GM12878 (cell line): ENCODE measurements around the gene ZC3H15. TPM values are rescaled to one million over a fixed set of nuclear protein-coding genes. Genes with fewer than 3 reads are reported as not detected.
A peak's percentile ranks its signal among the peaks of the same experiment; 100 is the strongest.
"Not testable (repeated sequence)": the region's sequence is repeated elsewhere in the genome, so short reads cannot be mapped to it uniquely, and the experiment has no call there.

Experiments used
- ATAC-seq: fragments of 200-7000 bp; cut with Tn5 transposase; 3 replicates; pipeline ENCODE4 v1.9.1; 2020; ENCODE audit warnings: mild to moderate bottlenecking, moderate library complexity
- BruUV-seq: library from RNA; stranded (reverse); fragments of 400-500 nt; replicated peaks from 2 replicates; lab custom pipeline; 2021; lab: Mats Ljungman, UMichigan
- CTCF ChIA-PET: fragments of 300-600 bp; sonication (Branson Sonifier 250); formaldehyde crosslinking; extraction: SDS; loops from one replicate; lab custom pipeline; 2021; ENCODE audit warnings: inconsistent platforms; lab: Yijun Ruan, JAX
- POLR2A ChIA-PET: fragments of 350-600 bp; formaldehyde crosslinking; extraction: SDS; loops from one replicate; lab custom pipeline; 2021; ENCODE audit warnings: inconsistent platforms; lab: Charles Lee
- RAD21 ChIA-PET: fragments of 300-600 bp; sonication (Branson Sonifier 250); formaldehyde crosslinking; loops from one replicate; lab custom pipeline; 2023; ENCODE audit warnings: antibody characterized with exemption; ENCODE audit not compliant: unreplicated experiment; lab: Charles Lee
- SMC1A ChIA-PET: fragments of 300-600 bp; sonication (Branson Sonifier 250); formaldehyde crosslinking; loops from one replicate; lab custom pipeline; 2023; ENCODE audit not compliant: unreplicated experiment, uncharacterized antibody; lab: Charles Lee
- DNase-seq: peaks from one replicate; pipeline ENCODE4 v3.0.0-alpha.2; 2011; ENCODE audit warnings: low read depth, low spot score
- FAIRE-seq: peaks from 3 replicates; lab custom pipeline; 2011; peaks lifted over from hg19 to GRCh38; lab: Jason Lieb, UNC
- H2AFZ ChIP-seq: 2 replicates; pipeline ENCODE4 v1.6.0; 2011; ENCODE audit warnings: low read depth, low read length, control low read depth; ENCODE audit not compliant: control insufficient read depth
- H3K27ac ChIP-seq: 2 replicates; pipeline ENCODE4 v1.5.1; 2011; ENCODE audit warnings: control low read depth; ENCODE audit not compliant: control insufficient read depth, insufficient read depth
- H3K27me3 ChIP-seq, 2 experiments: replicated peaks in 1 of 2; 2 replicates each; pipeline versions ENCODE4 v1.6.0 to v1.6.1; 2011; ENCODE audit warnings: low read length in 1 of 2; ENCODE audit not compliant: control insufficient read depth in 2 of 2, insufficient read depth in 2 of 2
- H3K36me3 ChIP-seq, 2 experiments: 2 replicates each; pipeline ENCODE4 v1.5.1; 2011; ENCODE audit warnings: low read length in 1 of 2; ENCODE audit not compliant: control insufficient read depth in 2 of 2, insufficient read depth in 2 of 2
- H3K4me1 ChIP-seq: 2 replicates; pipeline ENCODE4 v1.6.1; 2011; ENCODE audit warnings: mild to moderate bottlenecking, low read length, moderate library complexity, mixed read lengths; ENCODE audit not compliant: control insufficient read depth, insufficient read depth
- H3K4me2 ChIP-seq: 2 replicates; pipeline ENCODE4 v1.6.0; 2011; ENCODE audit warnings: control low read depth; ENCODE audit not compliant: control insufficient read depth, insufficient read depth
- H3K4me3 ChIP-seq: fragments of 200-600 bp; sonication (generic); 2 replicates; pipeline ENCODE4 v1.5.1; 2016
- H3K79me2 ChIP-seq: 2 replicates; pipeline ENCODE4 v1.6.0; 2011; ENCODE audit warnings: low read length; ENCODE audit not compliant: control insufficient read depth, insufficient read depth
- H3K9ac ChIP-seq: 2 replicates; pipeline ENCODE4 v1.8.0; 2011; ENCODE audit warnings: low read length, control low read depth, mixed read lengths; ENCODE audit not compliant: control insufficient read depth, insufficient read depth
- H3K9me3 ChIP-seq: replicated peaks from 3 replicates; pipeline ENCODE4 v1.5.1; 2011; ENCODE audit warnings: mild to moderate bottlenecking, low read length; ENCODE audit not compliant: control insufficient read depth, insufficient read depth
- H4K20me1 ChIP-seq: 2 replicates; pipeline ENCODE4 v1.6.0; 2011; ENCODE audit not compliant: control insufficient read depth, insufficient read depth
- CEBPZ ChIP-seq: fragments of 150-350 bp; IDR thresholded peaks from 2 replicates; pipeline ENCODE4 v1.6.1; 2016; ENCODE audit warnings: low read depth, low read length
- EP300 ChIP-seq, 2 experiments: fragments of 150-350 bp in 1 of 2; IDR thresholded peaks; 2 replicates each; pipeline ENCODE4 v1.6.1; 2011 to 2012; ENCODE audit warnings: low read depth in 2 of 2, low read length in 2 of 2, borderline replicate concordance in 1 of 2, improper control_type of control experiment in 1 of 2, inconsistent platforms in 1 of 2; ENCODE audit not compliant: control insufficient read depth in 1 of 2
- IRF5 ChIP-seq: fragments of 450-650 bp; IDR thresholded peaks from 2 replicates; pipeline ENCODE4 v1.6.1; 2017; ENCODE audit warnings: borderline replicate concordance
- MEF2A ChIP-seq: IDR thresholded peaks from 2 replicates; pipeline ENCODE4 v1.6.1; 2011; ENCODE audit warnings: low read depth, mild to moderate bottlenecking, low read length, moderate library complexity; ENCODE audit not compliant: insufficient read depth
- RFX5 ChIP-seq: IDR thresholded peaks from 2 replicates; pipeline ENCODE4 v1.6.1; 2011; ENCODE audit warnings: low read depth, low read length, improper control_type of control experiment
- SMARCA5 ChIP-seq: fragments of 450-650 bp; IDR thresholded peaks from 2 replicates; pipeline ENCODE4 v1.6.1; 2017; ENCODE audit warnings: mild to moderate bottlenecking
- WGBS: methylation state at CpG from one replicate; pipeline ENCODE4 v1.1.6; 2016; ENCODE audit warnings: low lambda C conversion rate; ENCODE audit not compliant: insufficient replicate concordance, insufficient coverage; ENCODE audit errors: missing lambda C conversion rate; 5-methylcytosine and 5-hydroxymethylcytosine counted together
- in situ Hi-C: fragments of 300-500 bp; cut with MboI; formaldehyde crosslinking; loops from 9 replicates; pipeline ENCODE4 v1.14.3; 2018; ENCODE audit warnings: mixed read lengths
- intact Hi-C: fragments of 100-400 bp; cut with micrococcal nuclease; formaldehyde crosslinking; loops from one replicate; pipeline ENCODE4 v1.14.2; 2022; ENCODE audit not compliant: unreplicated experiment
- polyA plus RNA-seq, 11 experiments: library from polyadenylated mRNA; depleted of rRNA in 4 of 11; unstranded in 6 of 11; stranded (reverse) in 5 of 11; fragments of >200 nt; fragmentation: Nextera tagmentation in 4 of 11; fragmentation: Illumina TruSeq in 1 of 11; extraction: Ambion mirVana in 4 of 11; extraction: Trizol in 1 of 11; gene quantifications; 1 replicate in 1 of 11; 2 replicates in 10 of 11; pipeline versions ENCODE4 v1.2.1 to v1.2.3, GENCODE V29; 2011 to 2016; ENCODE audit warnings: inconsistent platforms in 2 of 11, missing spikeins in 2 of 11, low read depth in 1 of 11
- total RNA-seq, 4 experiments: library from RNA; depleted of rRNA in 3 of 4; stranded (reverse); fragments of >200 nt in 3 of 4; fragmentation: Illumina TruSeq in 1 of 4; extraction: Trizol in 1 of 4; gene quantifications; 2 replicates each; pipeline versions ENCODE4 v1.2.1 to v1.2.3, GENCODE V29; 2013 to 2021

Gene ZC3H15
- total and polyA plus RNA-seq, 10 of the 15 experiments (the other 5 are each of a cell fraction or from before 2014, with no cell fraction given): 51.5 to 152 (median 123) TPM

GRCh38 chr2:186437719-186438118 lies 48.3 kb upstream of the ZC3H15 start:
- ATAC-seq (no peak), DNase-seq (no peak), FAIRE-seq (no peak)
- ChIA-PET POLR2A (no interaction called here), RAD21 (no interaction called here), SMC1A (no interaction called here), CTCF (no interaction called here)
- no peaks in the 10 kb centered on the region for H3K27me3 ChIP-seq
- no peak overlapping the region for H3K27ac ChIP-seq
- 94% methylated on average over 6 of the region's 6 CpGs for WGBS
- intact Hi-C loops: no loop called here
- peaks cover 2% of the 10 kb centered on the region; the same call in 1 of the 3 replicates for H3K9me3 ChIP-seq
- H4K20me1 ChIP-seq: no peaks in the 10 kb centered on the region
- peaks cover 0 to 1% of the 10 kb centered on the region in 2 experiments; a peak in 1 of 4 replicates for H3K36me3 ChIP-seq
- H3K9ac ChIP-seq: no peak overlapping the region
- in situ Hi-C loops: no loop called here
- no peak for TF ChIP-seq MEF2A
- no peak for TF ChIP-seq EP300 (IDR thresholded peaks at IDR 0.05; ENCODE audit: borderline replicate concordance in 1 of 2, control insufficient read depth in 1 of 2, low read depth in 2 of 2, low read length in 2 of 2)
- peak; percentile 40; the same call in 1 of the 2 replicates for TF ChIP-seq CEBPZ
- no peak for TF ChIP-seq IRF5
- TF ChIP-seq RFX5: no peak
- no peak for TF ChIP-seq SMARCA5
- H2AFZ ChIP-seq: no peak overlapping the region
- H3K4me1 ChIP-seq: no peaks in the 10 kb centered on the region
- no TSS peak for BruUV-seq
- H3K4me3 ChIP-seq: no peak overlapping the region
- H3K4me2 ChIP-seq: no peak overlapping the region
- H3K79me2 ChIP-seq: no peaks in the 10 kb centered on the region

- H3K27ac ChIP-seq, H3K4me2 ChIP-seq, H3K4me1 ChIP-seq, FAIRE-seq, H3K4me3 ChIP-seq, RAD21 ChIA-PET, CTCF ChIA-PET, in situ Hi-C loops, BruUV-seq, H3K9me3 ChIP-seq, H3K9ac ChIP-seq, DNase-seq, H3K27me3 ChIP-seq, H2AFZ ChIP-seq, H3K79me2 ChIP-seq, H4K20me1 ChIP-seq, H3K36me3 ChIP-seq, SMC1A ChIA-PET: not testable (repeated sequence)
- peak; percentile 40 for ATAC-seq
- 79% methylated on average over 5 of the region's 5 CpGs for WGBS
- POLR2A ChIA-PET: interaction anchor here (0.8 kb wide), 1 partner anchor 46 kb away, joined by 3 read pairs; no protein-coding TSS in a partner anchor
- intact Hi-C loops: loop anchor here (10.0 kb wide), 1 partner anchor 645 kb away; no protein-coding TSS in a partner anchor
These were observed 46.4 kb upstream of the ZC3H15 start for GRCh38 chr2:186439673-186440095.
